NCI-H524 (cell line): Measurements from ENCODE around the gene SRGAP3.
A peak's percentile ranks its signal among the peaks of the same experiment; 100 is the strongest.
"Not testable (repeated sequence)": the region's sequence is repeated elsewhere in the genome, so short reads cannot be mapped to it uniquely, and the experiment has no call there.

ENCODE experiments used
- DNase-seq, 2 experiments: peaks; one replicate each; lab custom pipeline; 2025; lab: John Stamatoyannopoulos, UW

Gene SRGAP3

GRCh38 chr3:9249273-9250192 is at the start of gene SRGAP3:
Gene SRGAP3 (minus strand): TSS chr3:9249646. CDS start chr3:9248951, 695 bp downstream.
- peak; percentile 89 to 93 for DNase-seq

- DNase-seq, result no peak
Observed at GRCh38 chr3:9298236-9298635, 48.8 kb upstream of the SRGAP3 start.

DNA sequence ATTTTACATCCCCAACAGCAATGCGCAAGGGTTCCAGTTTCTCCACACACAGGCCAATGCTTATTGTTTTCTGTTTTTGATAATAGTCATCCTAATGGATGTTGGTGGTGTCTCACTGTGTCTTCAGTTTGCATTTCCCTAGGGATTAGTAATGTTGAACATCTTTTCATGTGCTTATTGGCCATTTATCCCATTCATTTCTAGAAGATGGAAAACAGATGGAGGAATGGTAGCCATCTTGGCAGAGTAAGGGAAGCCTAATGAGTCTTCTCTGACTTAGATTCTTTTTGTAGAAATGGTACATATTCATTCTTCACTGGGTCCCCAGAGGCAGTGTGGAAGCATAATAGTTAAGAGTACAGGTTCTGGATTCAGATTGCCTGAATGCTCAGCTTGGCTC is 46.8 kb upstream of the SRGAP3 start:
- DNase-seq, result peak in 1 of 2 experiments; percentile 9

DNA sequence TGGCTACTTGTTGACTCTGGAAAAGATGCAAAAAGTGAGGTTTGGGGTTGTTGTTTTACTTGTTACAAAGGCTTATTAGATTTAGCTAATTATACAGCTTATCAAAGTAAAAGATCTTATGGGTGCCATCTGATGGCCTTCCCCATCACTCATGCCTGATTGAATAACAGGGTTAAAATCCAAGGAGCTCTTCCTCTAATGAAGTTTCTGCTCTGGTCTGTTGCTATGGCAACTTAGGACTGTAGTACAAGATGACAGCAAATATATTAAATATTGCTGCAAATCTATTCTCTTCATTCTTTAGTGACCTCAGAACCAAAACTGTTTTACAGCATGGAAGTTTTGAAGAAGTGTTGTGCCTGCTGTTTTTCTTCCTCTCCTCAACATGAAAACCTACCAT is 45.6 kb upstream of the SRGAP3 start:
- DNase-seq, result peak in 1 of 2 experiments; percentile 48

- not testable (repeated sequence) for DNase-seq
Observed at GRCh38 chr3:9293953-9294352, 44.5 kb upstream of the SRGAP3 start.

- no peak for DNase-seq
Observed at GRCh38 chr3:9293076-9293475, 43.6 kb upstream of the SRGAP3 start.

- DNase-seq, result peak; percentile 55 to 91
Observed at GRCh38 chr3:9292516-9292915, 43.1 kb upstream of the SRGAP3 start.

GRCh38 chr3:9291821-9292410 is 42.5 kb upstream of the SRGAP3 start:
- peak; percentile 30 to 64 for DNase-seq

GRCh38 chr3:9290566-9290965 is 41.1 kb upstream of the SRGAP3 start:
- no peak for DNase-seq

DNA sequence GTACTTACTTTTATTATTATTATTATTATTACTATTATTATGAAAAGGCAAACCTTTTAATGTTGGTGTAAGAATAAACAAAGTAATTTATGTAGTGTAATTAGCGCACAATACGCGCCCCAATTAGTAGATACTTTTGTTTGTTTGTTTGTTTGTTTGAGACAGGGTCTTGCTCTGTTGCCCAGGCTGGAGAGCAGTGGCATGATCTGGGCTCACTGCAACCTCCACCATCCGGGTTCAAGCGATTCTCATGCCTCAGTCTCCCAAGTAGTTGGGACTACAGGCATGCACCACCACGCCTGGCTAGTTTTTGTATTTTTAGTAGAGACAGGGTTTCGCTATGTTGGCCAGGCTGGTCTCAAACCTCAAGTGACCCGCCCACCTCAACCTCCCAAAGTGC is 32.1 kb upstream of the SRGAP3 start:
- not testable (repeated sequence) for DNase-seq

DNA sequence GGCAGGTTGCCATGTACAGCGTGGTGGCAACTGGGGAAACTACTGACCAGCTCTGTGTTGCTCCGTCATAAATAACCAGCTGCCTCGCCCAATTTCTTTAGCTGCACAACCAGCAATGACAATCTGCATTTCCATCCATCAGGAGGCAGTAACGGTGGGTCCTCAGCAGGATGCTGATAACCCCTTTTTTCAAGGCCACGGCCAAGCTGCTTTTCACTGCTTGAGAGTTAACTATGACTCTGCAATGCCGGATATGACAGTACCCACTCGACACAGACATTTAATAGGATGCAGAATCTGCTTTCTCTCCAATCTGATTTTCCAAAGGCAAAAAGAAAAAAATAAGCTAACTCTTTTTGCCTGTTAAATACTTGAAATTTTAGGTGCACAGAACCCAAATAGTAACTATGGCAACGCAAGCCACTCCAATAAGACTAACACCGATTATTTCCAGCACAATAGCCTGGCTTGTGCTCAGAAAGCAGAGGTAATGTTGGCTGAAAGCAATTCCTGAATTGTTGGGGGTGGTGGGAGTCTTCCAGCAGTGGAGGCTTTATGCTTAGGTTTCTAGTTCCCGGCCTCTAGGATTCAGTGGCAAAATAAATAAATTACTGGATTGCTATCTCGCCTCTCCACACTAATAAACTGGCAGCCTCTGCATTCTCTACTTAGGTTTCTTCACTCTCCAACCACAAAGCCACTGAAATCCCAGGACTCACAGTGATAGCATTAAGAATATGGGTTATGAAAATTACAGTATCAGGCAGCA is 31.2 kb upstream of the SRGAP3 start:
- DNase-seq, result no peak

- DNase-seq, result peak in 1 of 2 experiments; percentile 25
Observed at GRCh38 chr3:9279966-9280365, 30.5 kb upstream of the SRGAP3 start.

DNA sequence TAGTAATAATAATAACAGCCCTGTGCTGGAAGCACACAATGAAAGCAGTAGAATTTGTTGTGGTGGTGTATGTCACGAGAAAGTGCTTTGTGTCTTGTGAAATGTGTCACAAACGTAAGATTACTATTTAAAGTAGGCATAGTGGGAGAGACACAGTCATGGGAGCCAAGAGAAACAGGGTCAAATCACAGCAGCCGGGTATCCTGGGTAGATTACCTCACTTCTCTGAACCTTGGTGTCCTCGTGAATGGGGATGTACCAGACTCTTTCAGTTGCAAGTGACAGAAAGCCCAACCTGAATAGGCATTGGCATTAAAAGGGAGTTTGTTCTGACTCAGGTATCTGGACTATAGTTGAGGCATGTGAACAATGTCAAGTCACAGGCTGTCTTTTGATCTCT is 29.1 kb upstream of the SRGAP3 start:
- no peak for DNase-seq

- no peak for DNase-seq
Observed at GRCh38 chr3:9278085-9278484, 28.6 kb upstream of the SRGAP3 start.

GRCh38 chr3:9276761-9277370 is 27.4 kb upstream of the SRGAP3 start:
- DNase-seq, result no peak

- DNase-seq, result no peak
Observed at GRCh38 chr3:9271903-9272302, 22.5 kb upstream of the SRGAP3 start.

- DNase-seq, result no peak
Observed at GRCh38 chr3:9270704-9271103, 21.3 kb upstream of the SRGAP3 start.

- no peak for DNase-seq
Observed at GRCh38 chr3:9266716-9267115, 17.3 kb upstream of the SRGAP3 start.

- DNase-seq, result no peak
Observed at GRCh38 chr3:9260305-9260704, 10.9 kb upstream of the SRGAP3 start.

DNA sequence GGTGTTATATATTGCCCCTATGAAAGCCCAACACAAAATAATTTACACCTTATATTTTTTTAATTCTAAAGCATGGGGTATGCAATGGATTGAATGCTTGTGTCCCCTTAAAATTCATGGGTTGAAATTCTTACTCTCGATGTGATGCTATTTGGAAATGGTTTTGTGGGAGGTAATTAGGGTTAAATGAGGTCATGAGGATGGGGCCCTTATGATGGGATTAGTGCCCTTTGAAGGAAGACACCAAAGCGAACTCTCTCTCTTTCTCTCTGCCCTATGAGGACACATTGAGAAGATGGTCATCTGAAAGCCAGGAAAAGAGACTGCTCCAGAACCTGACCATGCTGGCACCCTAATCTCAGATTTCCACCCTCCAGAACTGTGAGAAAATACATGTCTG is 7.6 kb upstream of the SRGAP3 start:
- DNase-seq, result no peak

DNA sequence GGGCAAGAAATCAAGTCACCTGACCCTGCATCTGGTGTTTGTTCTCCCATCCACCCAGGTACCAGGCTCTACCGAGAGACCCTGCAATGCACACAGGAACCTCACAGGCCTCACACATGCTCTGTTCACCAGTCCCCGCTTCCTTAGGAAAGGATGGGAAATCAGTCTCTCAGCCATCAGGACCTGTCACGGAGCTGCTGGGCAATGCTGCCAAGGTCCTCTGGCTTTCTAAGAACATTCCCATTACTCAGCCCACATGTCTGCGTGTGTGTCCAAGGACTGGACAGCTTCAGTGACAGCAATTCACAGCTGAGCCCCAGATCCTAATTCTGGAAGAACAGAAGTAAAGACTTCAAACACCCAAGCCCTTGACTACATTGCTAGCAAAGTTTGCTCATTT is 6.5 kb upstream of the SRGAP3 start:
- no peak for DNase-seq

GRCh38 chr3:9254764-9255163 is 5.3 kb upstream of the SRGAP3 start:
- DNase-seq, result no peak
